GM21423 (cell line): ENCODE results near the gene GSTA5.
"Not testable (repeated sequence)": the region's sequence is repeated elsewhere in the genome, so short reads cannot be mapped to it uniquely, and the experiment has no call there.

ENCODE experiments used
- ATAC-seq: cut with Tn5 transposase; IDR thresholded peaks from one replicate; pipeline ENCODE4 v1.9.1; 2021; ENCODE audit warnings: mild to moderate bottlenecking, moderate library complexity; ENCODE audit not compliant: unreplicated experiment

The GSTA5 gene

DNA sequence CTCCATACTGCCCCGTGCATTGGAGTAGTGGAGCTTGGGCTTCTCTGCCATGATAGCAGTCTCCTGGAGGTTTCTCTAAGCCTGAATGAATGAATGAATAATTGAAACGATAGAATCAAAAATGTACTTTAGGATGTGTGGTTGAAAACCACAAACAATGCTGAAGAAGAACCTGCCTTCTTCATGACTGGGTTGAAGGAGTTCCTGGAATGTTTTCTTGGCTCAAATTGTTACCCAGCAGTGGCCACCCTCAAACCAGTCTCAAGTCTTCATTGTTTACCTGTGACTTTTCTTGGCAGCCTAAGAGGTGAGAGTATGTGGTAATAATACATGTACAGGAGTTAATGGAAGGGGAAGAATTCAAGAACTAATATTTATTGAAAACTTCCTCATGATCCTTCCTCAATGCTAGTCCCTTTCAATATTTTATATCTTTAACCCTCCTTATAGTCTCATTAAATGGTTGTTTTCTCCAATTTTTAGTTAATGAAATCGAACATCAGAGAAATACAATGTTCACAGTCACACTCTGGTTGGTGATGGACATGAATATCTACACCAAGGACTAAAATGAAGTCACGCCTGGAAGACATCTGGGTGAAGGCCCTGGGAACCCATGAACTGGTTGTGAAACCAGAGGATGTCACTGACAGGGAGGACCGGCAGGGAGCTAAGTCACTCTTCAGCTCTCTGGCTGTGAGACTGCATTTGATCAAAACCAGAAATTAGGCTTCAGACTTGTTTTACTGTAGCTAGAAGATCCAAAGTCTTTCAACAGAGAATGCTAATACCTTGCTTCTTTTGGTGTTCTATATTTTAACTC is at the start of gene GSTA5:
TSS of gene GSTA5 (minus strand) at position 51 of the 823 bp plus-strand sequence.
- ATAC-seq, result no peak

- no peak for ATAC-seq
Observed at GRCh38 chr6:52890018-52890417, 49.4 kb upstream of the GSTA5 start.

- no peak for ATAC-seq
Observed at GRCh38 chr6:52887910-52888524, 47.4 kb upstream of the GSTA5 start.

- ATAC-seq, result peak; percentile 100
Observed at GRCh38 chr6:52881996-52882841, 41.6 kb upstream of the GSTA5 start.

DNA sequence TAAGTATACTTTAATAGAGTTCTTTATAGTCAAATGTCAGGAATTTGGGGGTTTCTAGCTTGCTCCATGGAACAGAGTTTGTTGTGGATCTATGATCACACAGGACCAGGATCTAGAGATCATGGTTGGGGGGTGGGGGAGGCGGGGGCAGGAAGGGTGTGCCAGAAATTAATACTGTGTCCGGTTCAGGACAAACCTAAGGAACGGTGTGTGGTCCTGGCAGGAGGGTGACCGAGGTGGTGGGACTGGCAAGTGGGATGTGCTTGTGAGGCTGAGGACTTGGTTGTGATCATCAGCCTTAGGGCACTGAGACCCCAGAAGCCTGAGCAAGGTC is 41.0 kb upstream of the GSTA5 start:
- ATAC-seq, result no peak

DNA sequence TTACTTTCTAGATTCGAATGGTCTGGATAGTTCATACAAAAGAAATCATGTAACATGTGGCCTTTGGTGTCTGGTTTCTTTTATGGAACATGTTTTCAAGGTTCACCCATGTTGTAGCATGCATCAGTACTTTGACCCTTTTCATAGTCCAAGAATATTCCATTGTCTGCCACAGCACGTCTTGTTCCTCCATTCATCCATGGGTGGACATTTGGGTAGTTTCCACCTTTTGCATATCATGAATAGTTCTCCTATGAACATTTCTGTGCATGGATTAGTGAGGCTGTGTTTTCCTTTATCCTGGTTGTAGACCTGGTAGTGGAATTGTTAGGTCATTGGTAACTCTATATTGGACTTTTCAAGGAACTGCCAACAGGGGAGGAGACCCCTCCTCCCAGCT is 37.2 kb upstream of the GSTA5 start:
- no peak for ATAC-seq

DNA sequence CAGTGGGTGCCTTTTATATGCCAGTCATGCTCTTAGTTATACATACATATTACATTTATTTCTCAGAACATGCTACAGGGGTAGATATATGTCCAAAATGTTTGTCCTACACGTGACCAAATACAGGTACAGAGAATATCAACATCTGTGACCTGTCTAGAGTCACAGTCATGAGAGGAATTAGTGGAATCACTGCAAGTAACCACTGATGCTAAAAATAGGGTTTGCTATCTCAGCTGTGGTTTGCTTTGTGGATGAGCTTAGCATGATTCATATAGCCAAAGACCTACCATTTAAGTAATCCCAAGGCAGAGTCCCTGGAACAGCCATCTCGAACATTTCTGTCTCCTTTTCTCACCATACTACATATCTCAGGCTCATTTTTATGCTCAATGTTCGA is 36.6 kb upstream of the GSTA5 start:
- no peak for ATAC-seq

DNA sequence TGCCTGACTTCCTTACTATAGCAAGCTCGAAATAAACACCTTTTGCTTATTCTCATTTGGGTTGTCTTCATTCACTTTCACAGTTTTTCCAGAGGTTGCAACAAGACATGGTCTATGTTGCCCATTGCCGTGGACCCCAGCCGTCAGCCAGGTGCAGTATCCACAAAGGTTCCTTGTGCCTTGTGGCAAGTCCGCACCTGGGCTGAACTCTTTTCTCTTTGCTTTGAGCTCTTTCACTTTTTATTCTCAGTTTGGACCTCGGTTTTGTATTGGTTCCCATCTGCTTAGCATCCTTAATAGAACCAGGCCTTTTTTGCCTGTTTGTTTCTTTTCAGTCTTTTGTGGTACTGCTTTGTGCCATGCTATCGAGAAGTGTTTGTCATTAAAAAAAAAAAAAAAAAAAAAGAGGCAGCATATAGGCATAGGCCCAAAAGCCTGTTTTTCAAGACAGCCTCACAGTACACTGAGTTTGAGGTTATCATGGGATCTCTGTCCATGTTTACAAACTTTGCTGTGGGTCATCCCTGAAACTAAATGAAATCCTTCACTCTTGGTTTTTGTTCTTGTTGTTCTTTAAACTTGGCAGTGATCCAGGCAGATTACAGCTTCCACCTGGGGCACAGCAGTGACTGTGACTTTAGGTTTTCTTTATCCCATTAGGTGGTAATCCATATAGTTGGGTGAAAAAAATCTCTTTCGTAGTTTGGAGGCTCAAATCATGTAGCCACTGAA is 35.6 kb upstream of the GSTA5 start:
- ATAC-seq, result no peak

DNA sequence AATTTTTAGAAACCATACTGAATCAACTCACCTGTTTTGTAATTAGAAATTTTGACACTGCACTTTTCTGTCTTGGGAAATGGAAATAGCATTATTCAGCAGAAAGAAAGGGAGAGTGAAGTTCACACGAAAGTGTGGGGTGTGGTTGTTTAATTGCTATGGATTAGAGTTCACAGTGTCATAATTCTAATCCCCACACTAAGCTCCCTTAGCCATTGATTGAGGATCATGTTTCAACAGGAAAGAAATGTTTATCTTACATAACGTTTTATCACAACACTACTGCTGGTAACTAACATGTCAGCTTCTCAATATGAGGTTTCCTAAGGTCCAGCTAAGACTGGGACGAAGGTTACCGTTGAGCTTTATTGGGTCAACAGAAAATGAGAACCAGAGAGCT is 31.4 kb upstream of the GSTA5 start:
- ATAC-seq, result no peak

DNA sequence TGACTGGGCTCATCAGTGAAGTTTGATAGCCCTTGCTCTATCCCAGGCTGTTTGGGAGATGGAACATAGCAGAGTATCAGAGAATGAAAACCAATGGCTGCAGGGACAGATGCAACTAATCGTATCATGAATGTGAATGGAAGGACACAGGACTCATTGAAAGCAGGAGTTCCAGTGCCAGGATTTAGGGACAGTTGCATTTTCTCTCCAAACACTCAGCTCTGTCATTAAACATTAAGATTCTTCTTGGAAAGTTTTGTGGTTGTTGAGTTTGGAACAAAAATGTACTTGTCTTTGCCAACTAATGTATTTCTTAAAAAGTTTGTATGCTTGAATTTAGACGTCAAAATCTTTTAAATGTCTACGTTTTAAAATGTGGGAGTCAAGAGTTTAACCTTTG is 31.0 kb upstream of the GSTA5 start:
- ATAC-seq, result no peak

DNA sequence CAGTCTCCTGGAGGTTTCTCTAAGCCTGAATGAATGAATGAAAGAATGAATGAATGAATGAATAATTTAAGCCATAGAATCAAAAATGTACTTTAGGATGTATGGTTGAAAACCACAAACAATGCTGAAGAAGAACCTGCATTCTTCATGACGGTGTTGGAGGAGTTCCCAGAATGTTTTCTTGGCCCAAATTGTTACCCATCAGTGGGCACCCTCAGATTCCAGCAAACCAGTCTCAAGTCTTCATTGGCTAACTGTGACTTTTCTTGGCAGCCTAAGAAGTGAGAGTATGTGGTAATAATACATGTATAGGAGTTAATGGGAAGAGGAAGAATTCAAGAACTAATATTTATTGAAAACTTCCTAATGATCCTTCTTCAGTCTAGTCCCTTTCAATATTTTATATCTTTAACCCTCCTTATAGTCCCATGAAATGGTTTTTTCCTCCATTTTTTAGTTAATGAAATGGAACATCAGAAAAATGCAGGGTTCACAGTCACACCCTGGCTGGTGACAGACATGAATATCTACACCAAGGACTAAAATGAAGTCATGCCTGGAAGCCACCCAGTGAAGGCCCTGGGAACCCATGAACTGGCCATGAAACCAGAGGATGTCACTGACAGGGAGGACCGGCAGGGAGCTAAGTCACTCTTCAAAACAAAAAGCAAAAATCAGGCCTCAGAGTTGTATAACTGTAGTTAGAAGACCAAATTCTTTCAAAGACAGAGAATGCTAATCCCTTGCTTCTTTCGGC is 29.9 kb upstream of the GSTA5 start:
- not testable (repeated sequence) for ATAC-seq

DNA sequence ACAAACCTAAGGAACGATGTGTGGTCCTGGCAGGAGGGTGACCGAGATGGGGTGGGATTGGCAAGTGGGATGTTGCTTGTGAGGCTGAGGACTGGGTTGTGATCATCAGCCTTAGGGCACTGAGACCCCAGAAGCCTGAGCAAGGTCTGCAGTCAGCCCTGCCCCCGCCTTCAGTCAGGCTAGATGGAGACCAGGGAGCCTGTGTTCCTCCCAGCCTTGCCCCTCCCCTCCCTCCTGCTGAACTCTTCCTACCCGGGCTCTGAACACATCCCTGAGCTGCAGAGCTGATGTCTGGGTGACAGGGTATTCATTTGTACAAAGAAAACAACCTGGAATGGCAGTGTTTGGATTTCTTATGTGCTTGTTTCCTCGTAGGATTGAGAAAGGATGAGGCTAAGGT is 28.3 kb upstream of the GSTA5 start:
- ATAC-seq, result not testable (repeated sequence)

DNA sequence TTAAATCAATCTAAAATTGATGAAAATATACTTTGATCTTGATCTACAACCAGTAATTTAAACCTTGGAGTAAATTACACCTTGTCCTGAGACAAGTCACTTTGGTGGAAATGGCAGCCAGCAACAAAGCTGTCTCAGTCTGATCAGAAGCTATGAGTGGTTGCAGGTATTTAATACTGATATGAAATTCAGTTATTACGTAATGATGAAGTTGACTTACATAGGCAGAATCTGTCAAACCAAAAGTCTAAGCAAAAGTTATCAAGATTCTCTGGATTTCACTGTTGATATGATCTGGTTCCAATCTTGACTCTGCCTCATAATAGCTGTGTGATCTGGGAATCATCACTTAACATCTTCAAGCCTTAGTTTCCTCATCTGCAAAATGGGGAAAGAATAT is 27.6 kb upstream of the GSTA5 start:
- no peak for ATAC-seq

DNA sequence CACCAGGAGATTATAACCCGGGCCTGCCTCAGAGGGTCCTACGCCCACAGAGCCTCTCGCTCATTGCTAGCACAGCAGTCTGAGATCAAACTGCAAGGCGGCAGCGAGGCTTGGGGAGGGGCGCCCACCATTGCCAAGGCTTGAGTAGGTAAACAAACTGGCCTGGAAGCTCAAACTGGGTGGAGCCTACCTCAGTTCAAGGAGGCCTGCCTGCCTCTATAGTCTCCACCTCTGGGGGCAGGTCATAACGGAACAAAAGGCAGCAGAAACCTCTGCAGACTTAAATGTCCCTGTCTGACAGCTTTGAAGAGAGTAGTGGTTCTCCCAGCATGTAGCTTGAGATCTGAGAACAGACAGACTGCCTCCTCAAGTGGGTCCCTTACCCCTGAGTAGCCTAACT is 20.5 kb upstream of the GSTA5 start:
- ATAC-seq, result not testable (repeated sequence)

DNA sequence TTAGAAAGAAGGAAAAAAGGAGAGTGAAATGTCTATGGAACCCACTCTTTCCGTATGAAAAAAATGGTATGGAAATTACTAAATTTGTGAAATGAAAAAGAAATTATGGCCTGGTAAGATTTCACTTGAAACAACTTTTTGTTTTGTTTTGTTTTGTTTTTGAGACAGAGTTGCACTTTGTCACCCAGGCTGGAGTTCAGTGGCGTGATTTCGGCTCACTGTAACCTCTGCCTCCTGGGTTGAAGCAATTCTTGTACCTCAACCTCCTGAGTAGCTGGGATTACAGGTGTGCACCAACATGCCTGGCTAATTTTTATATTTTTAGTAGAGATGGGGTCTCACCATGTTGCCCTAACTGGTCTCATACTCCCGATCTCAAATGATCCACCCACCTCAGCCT is 17.8 kb upstream of the GSTA5 start:
- ATAC-seq, result no peak

DNA sequence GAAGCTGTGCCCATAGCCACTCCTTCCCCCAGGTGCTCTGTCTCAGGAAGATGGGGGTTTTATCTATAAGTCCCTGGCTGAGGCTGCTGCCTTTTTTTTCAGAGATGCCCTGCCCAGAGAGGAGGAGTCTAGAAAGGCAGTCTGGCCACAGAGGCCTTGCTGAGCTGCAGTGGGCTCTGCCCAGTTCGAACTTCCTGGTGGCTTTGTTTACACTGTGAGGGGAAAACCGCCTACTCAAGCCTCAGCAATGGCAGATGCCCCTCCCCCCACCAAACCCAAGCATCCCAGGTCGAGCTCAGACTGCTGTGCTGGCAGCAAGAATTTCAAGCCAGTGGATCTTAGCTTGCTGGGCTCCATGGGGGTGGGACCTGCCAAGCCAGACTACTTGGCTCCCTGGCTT is 15.5 kb upstream of the GSTA5 start:
- not testable (repeated sequence) for ATAC-seq

GRCh38 chr6:52849137-52849536 is 8.5 kb upstream of the GSTA5 start:
- no peak for ATAC-seq

GRCh38 chr6:52846002-52846401 is 5.4 kb upstream of the GSTA5 start:
- ATAC-seq, result no peak

GRCh38 chr6:52843605-52844004 is 3.0 kb upstream of the GSTA5 start:
- ATAC-seq, result no peak
